H1 (cell line): ENCODE data around the gene MRPS16. TPM values are rescaled to one million over a fixed set of nuclear protein-coding genes. Genes with fewer than 3 reads are reported as not detected.

Experiments used
- CHD7 ChIP-seq: fragments of 300-600 bp; sonication (generic); IDR thresholded peaks from 2 replicates; pipeline ENCODE4 v1.7.1; 2012; ENCODE audit warnings: low read length, moderate library complexity, mild to moderate bottlenecking, inconsistent platforms; ENCODE audit not compliant: insufficient replicate concordance
- EZH2 ChIP-seq: fragments of 200-600 bp; sonication (generic); IDR thresholded peaks from 2 replicates; pipeline ENCODE4 v1.7.1; 2012; ENCODE audit warnings: low read depth, mild to moderate bottlenecking, moderate library complexity, low read length, inconsistent platforms; ENCODE audit not compliant: severe bottlenecking
- MAX ChIP-seq: IDR thresholded peaks from 2 replicates; pipeline ENCODE4 v1.6.1; 2012; ENCODE audit warnings: inconsistent platforms
- TEAD4 ChIP-seq: IDR thresholded peaks from 2 replicates; pipeline ENCODE4 v1.6.1; 2012; ENCODE audit warnings: low read depth, low read length, inconsistent platforms, mixed read lengths
- polyA plus RNA-seq, 7 experiments: library from polyadenylated mRNA; depleted of rRNA in 3 of 7; stranded (reverse) in 5 of 7; unstranded in 2 of 7; fragments of >200 nt in 5 of 7; fragments of 200-250 nt in 2 of 7; gene quantifications; 1 replicate in 5 of 7; 2 replicates in 1 of 7; 4 replicates in 1 of 7; pipeline versions ENCODE4 v1.2.1 to v1.2.3, GENCODE V29; 2011 to 2013; ENCODE audit warnings: missing spikeins in 2 of 7, mixed read lengths in 2 of 7
- total RNA-seq: library from RNA; stranded (reverse); fragmentation: NEBNext Ultra II Directional; extraction: Animal tissue kit (Norgen Biotek cat#: 25700); gene quantifications from 2 replicates; pipeline ENCODE4 v1.2.1, GENCODE V29; 2021

Gene MRPS16
- total and polyA plus RNA-seq, 2 of the 8 experiments (the other 6 are each of a cell fraction or from before 2014, with no cell fraction given): 125 to 203 TPM

- TF ChIP-seq CHD7 (no peak), EZH2 (no peak), MAX (no peak), TEAD4 (no peak)
Measured at GRCh38 chr10:73209705-73210104, 42.7 kb downstream of the MRPS16 start (continued).
